Fibroblast of skin of left quadriceps (primary cell): ENCODE measurements around the gene PLAC9.

ENCODE experiments used
- DNase-seq, 2 experiments: peaks; one replicate each; pipeline ENCODE4 v3.0.0-alpha.2; 2013; ENCODE audit warnings: low read depth in 2 of 2

PLAC9 gene

GRCh38 chr10:80184291-80184690, 51.8 kb downstream of the PLAC9 start:
- no peak for DNase-seq

- DNase-seq, result no peak
Observed at GRCh38 chr10:80185578-80186299, 53.2 kb downstream of the PLAC9 start.

GRCh38 chr10:80186364-80187012, 54.0 kb downstream of the PLAC9 start:
- no peak for DNase-seq

DNA sequence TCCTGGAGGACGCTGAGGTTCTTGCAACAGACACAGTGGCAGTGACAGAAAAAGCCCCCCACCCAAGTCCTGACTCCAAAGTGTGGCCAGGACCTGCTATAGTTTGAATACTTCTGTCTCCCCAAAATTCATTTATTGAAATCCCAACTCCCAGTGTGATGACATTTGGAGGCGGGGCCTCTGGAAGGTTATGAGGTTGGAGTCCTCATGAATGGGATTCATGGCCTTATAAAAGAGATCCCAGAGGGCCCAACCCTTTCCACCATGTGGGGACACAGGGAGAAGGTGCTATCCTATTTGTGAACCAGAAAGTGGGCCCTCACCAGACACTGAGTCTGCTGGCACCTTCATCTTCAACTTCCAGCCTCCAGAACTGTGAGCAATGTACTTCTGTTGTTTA, 54.5 kb downstream of the PLAC9 start:
- no peak for DNase-seq

DNA sequence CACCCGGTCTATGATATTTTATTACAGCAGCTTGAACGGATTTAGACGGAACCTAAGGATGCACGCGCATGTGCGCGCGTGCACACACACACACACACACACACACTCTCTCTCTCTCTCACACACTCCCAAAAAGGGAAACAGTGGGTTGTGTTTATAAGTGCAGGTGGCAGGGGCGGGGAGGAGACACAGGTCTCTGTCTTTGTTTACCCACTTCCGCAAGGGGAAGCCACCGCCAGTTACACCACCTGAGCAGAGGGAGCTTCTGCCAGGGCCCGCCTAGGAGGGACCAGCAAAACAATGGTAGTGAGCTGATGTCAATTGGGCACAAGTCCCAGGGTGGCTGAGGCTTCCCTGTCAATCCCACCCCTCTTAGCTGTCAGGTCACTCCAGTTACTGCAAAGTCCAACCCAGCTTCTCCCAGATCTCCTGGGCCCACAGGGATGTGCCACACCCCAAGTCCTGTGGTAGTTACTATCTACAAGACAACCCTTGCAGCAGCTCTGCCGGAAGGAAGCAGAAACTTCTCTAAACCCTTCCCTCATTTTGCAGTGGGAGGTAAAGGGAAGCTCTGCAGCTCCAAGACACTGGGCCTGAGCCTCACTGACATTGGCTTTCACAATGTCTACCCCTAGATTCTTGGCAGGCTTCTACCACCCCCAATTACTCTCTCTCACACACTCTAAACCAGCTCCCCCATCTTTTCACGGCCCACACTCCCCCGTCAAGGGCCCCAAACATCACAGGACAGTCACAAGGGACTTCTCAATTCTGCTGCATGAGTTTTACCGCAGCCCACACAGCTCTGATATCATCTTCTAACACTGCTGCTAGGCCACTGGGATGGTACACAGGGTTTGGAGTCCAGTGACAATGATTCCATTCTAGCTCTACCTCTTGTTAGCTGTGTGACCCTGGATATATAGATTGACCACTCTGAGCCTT, 55.2 kb downstream of the PLAC9 start:
- DNase-seq, result no peak

GRCh38 chr10:80188713-80189112, 56.2 kb downstream of the PLAC9 start:
- no peak for DNase-seq

GRCh38 chr10:80191589-80192270, 59.2 kb downstream of the PLAC9 start:
- no peak for DNase-seq

DNA sequence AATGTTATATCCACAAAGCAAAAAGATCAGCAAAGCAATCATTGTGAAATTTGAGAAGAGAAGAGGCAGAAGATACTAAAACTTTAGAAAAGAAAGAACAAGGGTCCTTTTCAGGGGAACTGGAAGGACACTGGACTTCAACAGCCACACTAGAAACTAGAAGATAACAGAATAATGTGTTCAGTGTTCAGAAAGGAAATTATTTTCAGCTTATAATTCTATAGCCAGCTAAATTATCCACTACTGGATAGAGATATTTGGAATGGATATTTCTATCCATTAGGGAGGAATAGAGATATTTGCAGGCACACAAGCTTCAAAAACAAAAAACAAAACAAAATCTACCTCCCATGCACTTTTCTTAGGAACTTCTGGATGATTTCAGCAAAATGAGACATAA, 60.0 kb downstream of the PLAC9 start:
- DNase-seq, result no peak

GRCh38 chr10:80194373-80195045, 62.0 kb downstream of the PLAC9 start:
- DNase-seq, result no peak
